Epithelial cell of esophagus (primary cell): ENCODE results near the gene NPHP3.
A peak's percentile ranks its signal among the peaks of the same experiment; 100 is the strongest.

ENCODE experiments used
- DNase-seq: peaks from one replicate; pipeline ENCODE4 v3.0.0; 2010; ENCODE audit warnings: low read depth
- H3K4me3 ChIP-seq: 2 replicates; pipeline ENCODE4 v1.5.1; 2011; ENCODE audit warnings: mild to moderate bottlenecking, low read length, control low read depth
- TF ChIP-seq, protein P1 (sequence below): IDR thresholded peaks from 2 replicates; pipeline ENCODE4 v1.5.1; 2011; ENCODE audit warnings: low read depth, mild to moderate bottlenecking, low read length, control low read depth, inconsistent platforms; ENCODE audit not compliant: insufficient read depth; ENCODE audit errors: missing control alignments

NPHP3 gene

DNA sequence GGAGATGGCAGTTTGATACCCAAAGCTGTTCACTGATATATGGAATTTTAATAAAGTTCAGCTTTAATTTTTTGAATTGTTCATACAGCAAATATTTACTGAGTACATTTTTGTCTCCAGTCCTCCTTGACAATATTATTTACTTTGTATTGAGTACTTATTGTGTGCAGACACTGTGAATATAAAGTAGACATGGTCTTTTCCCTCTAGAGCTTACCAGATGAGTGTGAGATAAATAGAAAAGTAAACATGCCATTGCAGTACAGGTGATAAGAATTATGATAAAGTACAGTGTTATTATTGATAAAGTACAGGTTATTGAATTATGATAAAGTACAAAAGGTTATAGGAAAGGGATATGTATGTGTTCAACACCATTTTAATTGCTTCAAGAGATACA, 60.0 kb downstream of the NPHP3 start:
- DNase-seq = no peak
- H3K4me3 ChIP-seq = no peak overlapping the region
- TF ChIP-seq, protein P1, sequence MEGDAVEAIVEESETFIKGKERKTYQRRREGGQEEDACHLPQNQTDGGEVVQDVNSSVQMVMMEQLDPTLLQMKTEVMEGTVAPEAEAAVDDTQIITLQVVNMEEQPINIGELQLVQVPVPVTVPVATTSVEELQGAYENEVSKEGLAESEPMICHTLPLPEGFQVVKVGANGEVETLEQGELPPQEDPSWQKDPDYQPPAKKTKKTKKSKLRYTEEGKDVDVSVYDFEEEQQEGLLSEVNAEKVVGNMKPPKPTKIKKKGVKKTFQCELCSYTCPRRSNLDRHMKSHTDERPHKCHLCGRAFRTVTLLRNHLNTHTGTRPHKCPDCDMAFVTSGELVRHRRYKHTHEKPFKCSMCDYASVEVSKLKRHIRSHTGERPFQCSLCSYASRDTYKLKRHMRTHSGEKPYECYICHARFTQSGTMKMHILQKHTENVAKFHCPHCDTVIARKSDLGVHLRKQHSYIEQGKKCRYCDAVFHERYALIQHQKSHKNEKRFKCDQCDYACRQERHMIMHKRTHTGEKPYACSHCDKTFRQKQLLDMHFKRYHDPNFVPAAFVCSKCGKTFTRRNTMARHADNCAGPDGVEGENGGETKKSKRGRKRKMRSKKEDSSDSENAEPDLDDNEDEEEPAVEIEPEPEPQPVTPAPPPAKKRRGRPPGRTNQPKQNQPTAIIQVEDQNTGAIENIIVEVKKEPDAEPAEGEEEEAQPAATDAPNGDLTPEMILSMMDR = no peak

DNA sequence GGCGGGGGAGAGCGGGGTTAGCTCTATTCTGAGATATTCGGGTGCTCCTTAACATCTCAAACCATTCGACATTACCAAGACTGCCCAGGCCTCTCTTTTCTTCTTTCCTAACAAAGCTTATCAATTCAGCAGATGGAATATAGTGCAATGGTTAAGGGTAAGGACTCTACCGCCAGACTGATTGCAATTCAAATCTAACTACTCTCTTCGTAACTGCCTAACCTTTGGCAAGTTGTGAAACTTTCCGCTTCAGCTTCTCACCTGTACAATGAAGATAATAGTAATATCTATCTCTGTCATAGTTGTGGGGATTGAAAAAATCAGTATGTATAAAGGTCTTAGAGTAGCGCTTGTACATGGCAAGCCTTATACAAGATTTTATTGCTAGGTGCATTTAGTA, 61.1 kb downstream of the NPHP3 start:
- H3K4me3 ChIP-seq = peak overlapping the region; percentile 81
- TF ChIP-seq, protein P1 = no peak
- DNase-seq = no peak

DNA sequence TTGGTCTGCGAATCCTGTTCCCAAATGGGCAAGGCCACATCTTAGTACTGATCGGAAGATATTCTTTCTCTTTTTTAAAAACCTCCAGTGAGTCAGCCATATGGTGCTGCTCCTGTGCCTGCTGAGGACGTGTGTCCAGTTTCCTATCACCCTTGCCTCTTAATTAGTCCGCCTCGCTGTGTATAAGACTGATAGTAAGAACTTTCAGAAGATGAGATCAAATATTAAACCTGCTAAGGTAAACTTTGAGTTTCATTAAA, 61.5 kb downstream of the NPHP3 start:
- TF ChIP-seq, protein P1 = no peak
- DNase-seq = peak; percentile 41
- peak overlapping the region; percentile 81 for H3K4me3 ChIP-seq

DNA sequence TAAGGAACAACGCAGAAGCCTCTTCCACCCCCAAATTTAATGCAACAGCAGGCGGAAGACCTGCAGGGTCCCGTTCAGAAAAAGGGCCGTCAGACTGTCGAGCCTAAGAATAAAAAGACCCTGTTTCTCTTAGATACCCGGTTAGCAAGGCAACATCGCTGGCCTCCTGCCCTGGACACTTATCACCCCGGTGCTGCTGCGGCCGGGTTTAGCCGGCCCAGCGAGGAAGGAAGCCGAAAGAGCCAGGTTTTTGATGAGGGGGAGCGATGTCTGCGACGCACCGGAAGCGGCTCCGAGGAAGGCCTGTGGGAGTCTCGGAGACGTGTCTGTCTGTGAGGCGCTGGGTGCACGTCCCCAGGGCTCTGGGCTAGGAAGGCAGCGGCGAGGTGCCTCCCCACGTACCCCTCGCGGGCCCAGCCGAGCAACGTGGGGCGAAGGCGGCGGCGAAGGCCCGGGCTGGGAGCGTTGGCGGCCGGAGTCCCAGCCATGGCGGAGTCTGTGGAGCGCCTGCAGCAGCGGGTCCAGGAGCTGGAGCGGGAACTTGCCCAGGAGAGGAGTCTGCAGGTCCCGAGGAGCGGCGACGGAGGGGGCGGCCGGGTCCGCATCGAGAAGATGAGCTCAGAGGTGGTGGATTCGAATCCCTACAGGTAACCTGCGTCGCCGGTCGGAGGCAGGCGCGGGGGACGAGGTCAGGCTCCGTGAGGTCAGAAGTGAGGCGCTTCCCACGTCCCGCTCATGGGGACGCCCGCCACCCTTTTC, 62.0 kb downstream of the NPHP3 start, which contains the start of gene UBA5:
Gene UBA5, plus strand, starts transcription at position 278 of the 759 bp plus-strand sequence. Its CDS starts 209 bp downstream, at position 487.
- TF ChIP-seq, protein P1 = no peak
- H3K4me3 ChIP-seq = peak within 1 kb of the TSS; percentile 81
- DNase-seq = peak; percentile 71

DNA sequence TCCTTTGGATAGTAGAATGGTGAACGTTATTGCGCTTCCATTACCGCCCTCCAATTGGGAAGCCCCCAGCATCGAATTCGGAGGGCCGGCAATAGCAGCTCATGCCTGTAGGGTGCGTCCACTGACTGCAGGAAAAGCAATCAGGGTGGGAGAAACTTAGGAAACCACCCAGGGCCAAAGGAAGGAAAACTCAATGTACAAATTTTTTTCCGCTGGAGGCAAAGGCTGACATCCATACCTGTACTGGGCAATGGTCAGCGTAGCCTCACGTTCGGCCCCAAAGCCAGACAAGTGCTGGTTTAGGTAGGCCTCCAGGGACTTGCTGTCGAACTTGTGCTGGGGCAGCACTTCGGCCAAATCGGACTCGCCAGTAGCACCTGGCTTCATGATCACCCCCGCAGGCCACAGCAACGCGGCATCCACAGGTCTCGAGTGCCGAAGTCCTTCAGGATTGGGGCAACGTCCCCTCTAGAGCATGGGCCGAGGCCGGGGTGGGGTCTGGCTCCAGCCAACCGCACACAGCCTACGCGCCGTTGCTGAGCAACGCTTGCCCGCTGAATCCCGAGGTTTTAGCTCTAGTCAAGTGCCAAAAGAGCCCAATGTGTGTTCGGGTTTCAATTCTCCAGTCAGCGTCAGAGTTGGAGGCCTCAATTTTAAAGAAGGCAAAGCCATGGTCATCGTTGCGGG, 62.7 kb downstream of the NPHP3 start, which contains the start of gene ACAD11:
Gene ACAD11, minus strand, starts transcription at position 445 of the 687 bp plus-strand sequence. Its CDS starts 58 bp downstream, at position 387.
- peak; percentile 77 for DNase-seq
- TF ChIP-seq, protein P1 = peak; percentile 72
- peak within 1 kb of the TSS; percentile 81 for H3K4me3 ChIP-seq

DNA sequence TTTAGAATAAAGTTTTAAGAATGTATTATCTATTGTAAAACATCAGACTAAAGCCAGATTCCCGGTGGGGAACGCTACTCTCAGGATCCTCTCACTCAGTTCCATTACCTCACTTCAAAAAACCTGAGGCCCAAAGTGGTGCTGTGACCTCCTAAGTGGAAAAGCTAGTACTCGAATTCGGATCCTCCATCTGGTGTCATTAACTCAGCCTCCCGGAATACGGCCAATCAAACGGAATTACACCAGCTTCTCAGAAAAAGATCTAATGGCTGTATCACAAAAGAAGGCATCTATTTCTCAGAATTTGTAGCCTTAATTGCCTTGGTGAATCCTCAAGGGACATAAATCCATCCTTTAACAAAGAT, 63.2 kb downstream of the NPHP3 start:
- TF ChIP-seq, protein P1 = no peak
- DNase-seq = peak; percentile 30

More for the DNA sequence above, 63.2 kb downstream of the NPHP3 start:
- peak overlapping the region; percentile 81 for H3K4me3 ChIP-seq
